ENCODE data around the gene TMEM183A.
"Not testable (repeated sequence)": the region's sequence is repeated elsewhere in the genome, so short reads cannot be mapped to it uniquely, and the experiment has no call there.

TMEM183A gene

GRCh38 chr1:203006948-203007871, at the start of gene TMEM183A:
TSS of gene TMEM183A (plus strand) at chr1:203007374. CDS start at chr1:203007466, 92 bp downstream.
- peak; percentile 98 for FAIRE-seq
- peak; percentile 99 for DNase-seq (ENCODE audit: insufficient read length, low spot score)

GRCh38 chr1:202957733-202958543, 49.2 kb upstream of the TMEM183A start, which contains the start of gene ADIPOR1:
TSS of gene ADIPOR1 (minus strand) at chr1:202958312. CDS start at chr1:202951070, 7,242 bp downstream.
- DNase-seq (ENCODE audit: insufficient read length, low spot score) (peak; percentile 95), FAIRE-seq (no peak)

- DNase-seq (ENCODE audit: insufficient read length, low spot score), result no peak
- no peak for FAIRE-seq
These were observed 48.5 kb upstream of the TMEM183A start for GRCh38 chr1:202958544-202959275.

- FAIRE-seq (no peak), DNase-seq (ENCODE audit: insufficient read length, low spot score) (peak; percentile 65)
These were observed 47.9 kb upstream of the TMEM183A start for GRCh38 chr1:202959276-202959620.

- no peak for DNase-seq (ENCODE audit: insufficient read length, low spot score)
These were observed 45.8 kb upstream of the TMEM183A start for GRCh38 chr1:202961220-202961880.

GRCh38 chr1:202964791-202965410, 42.3 kb upstream of the TMEM183A start:
- no peak for DNase-seq (ENCODE audit: insufficient read length, low spot score)
- no peak for FAIRE-seq

More at GRCh38 chr1:202961220-202961880, 45.8 kb upstream of the TMEM183A start:
- FAIRE-seq, result no peak

- no peak for DNase-seq (ENCODE audit: insufficient read length, low spot score)
- FAIRE-seq, result no peak
These were observed 41.8 kb upstream of the TMEM183A start for GRCh38 chr1:202965422-202965821.

- FAIRE-seq (no peak), DNase-seq (ENCODE audit: insufficient read length, low spot score) (no peak)
These were observed 40.9 kb upstream of the TMEM183A start for GRCh38 chr1:202966006-202966898.

- peak; percentile 17 for DNase-seq (ENCODE audit: insufficient read length, low spot score)
- FAIRE-seq, result no peak
These were observed 39.4 kb upstream of the TMEM183A start for GRCh38 chr1:202967684-202968281.

GRCh38 chr1:202968351-202968750, 38.8 kb upstream of the TMEM183A start:
- DNase-seq (ENCODE audit: insufficient read length, low spot score) (no peak), FAIRE-seq (no peak)

GRCh38 chr1:202968895-202969295, 38.3 kb upstream of the TMEM183A start:
- peak; percentile 78 for DNase-seq (ENCODE audit: insufficient read length, low spot score)
- no peak for FAIRE-seq

- no peak for DNase-seq (ENCODE audit: insufficient read length, low spot score)
These were observed 35.1 kb upstream of the TMEM183A start for GRCh38 chr1:202972046-202972445.

GRCh38 chr1:202974856-202975255, 32.3 kb upstream of the TMEM183A start:
- FAIRE-seq, result no peak
- DNase-seq (ENCODE audit: insufficient read length, low spot score), result no peak

More at GRCh38 chr1:202972046-202972445, 35.1 kb upstream of the TMEM183A start:
- FAIRE-seq, result no peak

- FAIRE-seq (no peak), DNase-seq (ENCODE audit: insufficient read length, low spot score) (no peak)
These were observed 30.5 kb upstream of the TMEM183A start for GRCh38 chr1:202976633-202977032.

- FAIRE-seq (no peak), DNase-seq (ENCODE audit: insufficient read length, low spot score) (no peak)
These were observed 27.7 kb upstream of the TMEM183A start for GRCh38 chr1:202979459-202979858.

GRCh38 chr1:202981939-202982338, 25.2 kb upstream of the TMEM183A start:
- DNase-seq (ENCODE audit: insufficient read length, low spot score) (no peak), FAIRE-seq (no peak)

- DNase-seq (ENCODE audit: insufficient read length, low spot score) (no peak), FAIRE-seq (no peak)
These were observed 24.3 kb upstream of the TMEM183A start for GRCh38 chr1:202982715-202983430.

GRCh38 chr1:202986120-202986519, 21.1 kb upstream of the TMEM183A start:
- not testable (repeated sequence) for FAIRE-seq

More at GRCh38 chr1:202986120-202986519, 21.1 kb upstream of the TMEM183A start:
- not testable (repeated sequence) for DNase-seq (ENCODE audit: insufficient read length, low spot score)
